GM19468 (cell line): ENCODE data around the gene TTC23L.
A peak's percentile ranks its signal among the peaks of the same experiment; 100 is the strongest.

Experiments used
- ATAC-seq: cut with Tn5 transposase; IDR thresholded peaks from one replicate; pipeline ENCODE4 v1.9.1; 2021; ENCODE audit warnings: mild to moderate bottlenecking, moderate library complexity, moderate number of reproducible peaks; ENCODE audit not compliant: unreplicated experiment; ENCODE audit errors: extremely low read depth

Gene TTC23L

GRCh38 chr5:34832568-34832967 is 6.4 kb upstream of the TTC23L start:
- ATAC-seq, result no peak

- ATAC-seq, result no peak
Measured at GRCh38 chr5:34833090-34833489, 5.9 kb upstream of the TTC23L start.

GRCh38 chr5:34833976-34834793 is 4.8 kb upstream of the TTC23L start:
- ATAC-seq, result no peak

- ATAC-seq, result no peak
Measured at GRCh38 chr5:34834794-34835089, 4.2 kb upstream of the TTC23L start.

GRCh38 chr5:34835664-34836063 is 3.3 kb upstream of the TTC23L start:
- no peak for ATAC-seq

- no peak for ATAC-seq
Measured at GRCh38 chr5:34841816-34842215, 2.9 kb downstream of the TTC23L start.

- no peak for ATAC-seq
Measured at GRCh38 chr5:34842554-34842953, 3.6 kb downstream of the TTC23L start.

- no peak for ATAC-seq
Measured at GRCh38 chr5:34843497-34843896, 4.5 kb downstream of the TTC23L start.

- no peak for ATAC-seq
Measured at GRCh38 chr5:34844106-34844505, 5.1 kb downstream of the TTC23L start.

GRCh38 chr5:34844999-34845398 is 6.0 kb downstream of the TTC23L start:
- no peak for ATAC-seq

GRCh38 chr5:34847056-34847455 is 8.1 kb downstream of the TTC23L start:
- no peak for ATAC-seq

GRCh38 chr5:34847552-34847951 is 8.6 kb downstream of the TTC23L start:
- ATAC-seq, result no peak

GRCh38 chr5:34848230-34848629 is 9.3 kb downstream of the TTC23L start:
- ATAC-seq, result no peak

- ATAC-seq, result no peak
Measured at GRCh38 chr5:34849253-34849652, 10.3 kb downstream of the TTC23L start.

- peak; percentile 73 for ATAC-seq
Measured at GRCh38 chr5:34854459-34855174, 15.7 kb downstream of the TTC23L start.

- ATAC-seq, result no peak
Measured at GRCh38 chr5:34857161-34857560, 18.2 kb downstream of the TTC23L start.

- no peak for ATAC-seq
Measured at GRCh38 chr5:34857894-34858293, 18.9 kb downstream of the TTC23L start.

- ATAC-seq, result no peak
Measured at GRCh38 chr5:34858790-34859189, 19.8 kb downstream of the TTC23L start.

- no peak for ATAC-seq
Measured at GRCh38 chr5:34859253-34859652, 20.3 kb downstream of the TTC23L start.

GRCh38 chr5:34863946-34864345 is 25.0 kb downstream of the TTC23L start:
- no peak for ATAC-seq

GRCh38 chr5:34865091-34865490 is 26.1 kb downstream of the TTC23L start:
- no peak for ATAC-seq

GRCh38 chr5:34866989-34867471 is 28.1 kb downstream of the TTC23L start:
- no peak for ATAC-seq
